Body of pancreas (tissue), 4 donors: ENCODE measurements around the gene UQCRHL. TPM values are rescaled to one million over a fixed set of nuclear protein-coding genes. Genes with fewer than 3 reads are reported as not detected.

ENCODE experiments used
- ATAC-seq: fragments of 150-250 bp; one replicate; pipeline ENCODE4 v1.9.1; 2016
- DNase-seq, 4 donors: peaks; one replicate each; pipeline ENCODE4 v3.0.0-alpha.2; 2019
- H3K27ac ChIP-seq, 4 donors: fragments of 200-600 bp; sonication (generic); 1 replicate in 3 of 4; 2 replicates in 1 of 4; pipeline versions ENCODE4 v1.5.1 to v1.6.1; 2016 to 2019; ENCODE audit warnings: mild to moderate bottlenecking in 1 of 4, mixed read lengths in 1 of 4, moderate library complexity in 1 of 4
- H3K27me3 ChIP-seq, 2 donors: fragments of 200-600 bp; sonication (generic); one replicate each; pipeline ENCODE4 v1.6.0; 2016; ENCODE audit warnings: mild to moderate bottlenecking in 1 of 2
- H3K36me3 ChIP-seq, 2 donors: fragments of 200-600 bp; sonication (generic); replicated peaks in 1 of 2; 2 replicates each; pipeline ENCODE4 v1.5.1; 2016; ENCODE audit warnings: low read depth in 2 of 2; ENCODE audit not compliant: insufficient read depth in 1 of 2
- H3K4me1 ChIP-seq: fragments of 200-600 bp; sonication (generic); one replicate; pipeline ENCODE4 v1.6.0; 2016
- H3K4me3 ChIP-seq, 2 donors: fragments of 200-600 bp; sonication (generic); 1 replicate in 1 of 2; 2 replicates in 1 of 2; pipeline ENCODE4 v1.5.1; 2016 to 2019
- H3K9me3 ChIP-seq, 3 donors: fragments of 200-600 bp; sonication (generic); 1 replicate in 2 of 3; 2 replicates in 1 of 3; pipeline ENCODE4 v1.5.1; 2016
- POLR2A ChIP-seq, 3 donors: fragments of 450-650 bp; IDR thresholded peaks; one replicate each; pipeline ENCODE4 v1.6.1; 2016; ENCODE audit warnings: antibody characterized with exemption in 3 of 3, mild to moderate bottlenecking in 2 of 3
- WGBS, 2 donors: methylation state at CpG; one replicate each; pipeline ENCODE4 v1.1.5; 2017; 5-methylcytosine and 5-hydroxymethylcytosine counted together
- intact Hi-C: fragments of 100-400 bp; cut with DNase I; formaldehyde crosslinking; loops from one replicate; pipeline ENCODE4 v1.15.1; 2023
- total RNA-seq, 2 donors: library from RNA; depleted of rRNA; stranded (reverse); fragments of >200 nt; gene quantifications; one replicate each; pipeline ENCODE4 v1.1.0, GENCODE V29; 2016
- TF ChIP-seq, protein P1 (sequence below), 7 experiments: fragments of 450-650 bp in 4 of 7; fragments of 200-600 bp in 3 of 7; sonication (generic) in 3 of 7; IDR thresholded peaks; one replicate each; pipeline ENCODE4 v1.5.1; 2016 to 2019; ENCODE audit warnings: antibody characterized with exemption in 7 of 7

The UQCRHL gene
- total RNA-seq, 2 donors from 2014 or later, result 0.66 to 1.0 TPM

DNA sequence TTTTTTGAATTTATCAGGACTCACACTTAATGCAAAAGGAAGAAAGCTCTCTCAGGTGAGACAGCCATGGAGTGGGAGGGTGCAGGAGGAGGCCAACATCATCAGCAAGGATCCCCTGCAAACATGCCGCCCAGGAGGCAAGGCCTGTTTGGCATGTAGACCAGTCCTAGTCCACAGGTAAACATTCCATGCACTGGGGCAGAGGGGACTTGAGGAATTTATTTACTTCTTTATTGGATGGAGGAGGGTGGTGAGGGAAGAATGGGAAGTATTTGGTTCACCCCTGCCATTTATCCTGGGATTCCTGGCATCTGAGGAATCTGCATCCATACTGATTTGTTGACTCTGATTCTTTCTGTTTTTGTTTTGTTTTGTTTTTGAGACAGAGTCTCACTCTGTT lies 1.5 kb upstream of the UQCRHL start:
- H3K4me3 ChIP-seq, result no peak overlapping the region
- H3K36me3 ChIP-seq, result no peaks in the 10 kb centered on the region
- H3K4me1 ChIP-seq, result no peaks in the 10 kb centered on the region
- no peak overlapping the region for H3K27ac ChIP-seq
- no peaks in the 10 kb centered on the region for H3K27me3 ChIP-seq
- no peak for DNase-seq
- ATAC-seq, result no peak
- intact Hi-C loops, result no loop called here
- TF ChIP-seq, protein P1, sequence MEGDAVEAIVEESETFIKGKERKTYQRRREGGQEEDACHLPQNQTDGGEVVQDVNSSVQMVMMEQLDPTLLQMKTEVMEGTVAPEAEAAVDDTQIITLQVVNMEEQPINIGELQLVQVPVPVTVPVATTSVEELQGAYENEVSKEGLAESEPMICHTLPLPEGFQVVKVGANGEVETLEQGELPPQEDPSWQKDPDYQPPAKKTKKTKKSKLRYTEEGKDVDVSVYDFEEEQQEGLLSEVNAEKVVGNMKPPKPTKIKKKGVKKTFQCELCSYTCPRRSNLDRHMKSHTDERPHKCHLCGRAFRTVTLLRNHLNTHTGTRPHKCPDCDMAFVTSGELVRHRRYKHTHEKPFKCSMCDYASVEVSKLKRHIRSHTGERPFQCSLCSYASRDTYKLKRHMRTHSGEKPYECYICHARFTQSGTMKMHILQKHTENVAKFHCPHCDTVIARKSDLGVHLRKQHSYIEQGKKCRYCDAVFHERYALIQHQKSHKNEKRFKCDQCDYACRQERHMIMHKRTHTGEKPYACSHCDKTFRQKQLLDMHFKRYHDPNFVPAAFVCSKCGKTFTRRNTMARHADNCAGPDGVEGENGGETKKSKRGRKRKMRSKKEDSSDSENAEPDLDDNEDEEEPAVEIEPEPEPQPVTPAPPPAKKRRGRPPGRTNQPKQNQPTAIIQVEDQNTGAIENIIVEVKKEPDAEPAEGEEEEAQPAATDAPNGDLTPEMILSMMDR (IDR thresholded peaks at IDR 0.05), result no peak
- TF ChIP-seq POLR2A (IDR thresholded peaks at IDR 0.05), result no peak
- H3K9me3 ChIP-seq, result no peaks in the 10 kb centered on the region
- WGBS, 2 donors, result 71 to 94% methylated on average over 1 of the region's 1 CpG

- no peak for TF ChIP-seq POLR2A (IDR thresholded peaks at IDR 0.05)
- TF ChIP-seq, protein P1 (IDR thresholded peaks at IDR 0.05), result no peak
- H3K4me1 ChIP-seq, result no peaks in the 10 kb centered on the region
- 86 to 89% methylated on average over 10 of the region's 10 CpGs for WGBS, 2 donors
These were observed 328 bp downstream of the UQCRHL start for GRCh38 chr1:15807121-15807520.

DNA sequence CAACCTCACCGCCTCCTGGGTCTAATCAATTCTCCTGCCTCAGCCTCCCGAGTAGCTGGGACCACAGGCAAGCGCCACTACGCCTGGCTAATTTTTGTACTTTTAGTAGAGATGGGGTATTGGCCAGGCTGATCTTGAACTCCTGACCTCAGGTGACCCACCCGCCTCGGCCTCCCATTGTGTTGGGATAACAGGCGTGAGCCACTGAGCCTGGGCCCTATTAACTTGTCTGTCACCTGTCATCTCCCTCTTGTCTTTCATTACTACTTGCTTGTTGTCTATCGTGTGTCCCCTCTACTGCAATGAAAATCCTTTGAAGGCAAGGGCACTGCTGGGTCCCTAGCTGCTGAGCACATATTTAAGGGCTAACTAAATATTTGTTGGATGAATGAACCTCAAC lies 3.4 kb downstream of the UQCRHL start:
- WGBS, 2 donors, result 86 to 89% methylated on average over 8 of the region's 8 CpGs
- no peak for TF ChIP-seq POLR2A (IDR thresholded peaks at IDR 0.05)

More at GRCh38 chr1:15807121-15807520, 328 bp downstream of the UQCRHL start:
- Histone ChIP-seq H3K27me3 (no peaks in the 10 kb centered on the region), H3K27ac (no peak overlapping the region), H3K9me3 (no peaks in the 10 kb centered on the region), H3K4me3 (no peak overlapping the region), H3K36me3 (no peaks in the 10 kb centered on the region)
- DNase-seq (no peak), ATAC-seq (no peak)
- intact Hi-C loops, result no loop called here

DNA sequence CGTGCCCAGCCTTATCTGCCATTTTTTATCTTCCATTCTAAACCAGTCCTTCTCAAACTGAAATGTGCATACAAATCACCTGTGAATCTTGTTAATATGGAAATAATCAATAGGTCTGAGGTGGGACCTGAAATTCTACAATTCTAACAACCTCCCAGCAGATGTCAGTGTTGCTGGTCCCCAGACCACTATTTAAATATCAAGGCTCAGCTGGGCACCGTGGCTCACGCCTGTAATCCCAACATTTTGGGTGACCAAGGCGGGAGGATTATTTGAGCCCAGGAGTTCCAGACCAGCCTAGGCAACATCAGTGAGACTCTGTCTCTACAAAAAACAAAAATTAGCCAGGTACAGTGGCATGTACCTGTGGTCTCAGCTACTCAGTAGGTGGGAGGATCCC lies 4.1 kb downstream of the UQCRHL start:
- 25 to 26% methylated on average over 4 of the region's 4 CpGs for WGBS, 2 donors
- H3K4me1 ChIP-seq, result peaks cover 27% of the 10 kb centered on the region
- H3K27me3 ChIP-seq, result no peaks in the 10 kb centered on the region
- intact Hi-C loops, result no loop called here
- H3K27ac ChIP-seq, result no peak overlapping the region
- no peaks in the 10 kb centered on the region for H3K36me3 ChIP-seq
- no peaks in the 10 kb centered on the region for H3K9me3 ChIP-seq
- no peak overlapping the region for H3K4me3 ChIP-seq
- TF ChIP-seq, protein P1 (IDR thresholded peaks at IDR 0.05), result peak in 6 of 7 experiments; percentile 24 to 53 (median 42)
- no peak for TF ChIP-seq POLR2A (IDR thresholded peaks at IDR 0.05)
- no peak for ATAC-seq
- peak in 1 of 4 donors; percentile 39 for DNase-seq

More for the DNA sequence above, 3.4 kb downstream of the UQCRHL start:
- DNase-seq (no peak), ATAC-seq (no peak)
- Histone ChIP-seq H3K27me3 (no peaks in the 10 kb centered on the region), H3K4me3 (no peak overlapping the region), H3K4me1 (peaks cover 21% of the 10 kb centered on the region), H3K36me3 (no peaks in the 10 kb centered on the region), H3K27ac (no peak overlapping the region), H3K9me3 (no peaks in the 10 kb centered on the region)
- intact Hi-C loops, result no loop called here

DNA sequence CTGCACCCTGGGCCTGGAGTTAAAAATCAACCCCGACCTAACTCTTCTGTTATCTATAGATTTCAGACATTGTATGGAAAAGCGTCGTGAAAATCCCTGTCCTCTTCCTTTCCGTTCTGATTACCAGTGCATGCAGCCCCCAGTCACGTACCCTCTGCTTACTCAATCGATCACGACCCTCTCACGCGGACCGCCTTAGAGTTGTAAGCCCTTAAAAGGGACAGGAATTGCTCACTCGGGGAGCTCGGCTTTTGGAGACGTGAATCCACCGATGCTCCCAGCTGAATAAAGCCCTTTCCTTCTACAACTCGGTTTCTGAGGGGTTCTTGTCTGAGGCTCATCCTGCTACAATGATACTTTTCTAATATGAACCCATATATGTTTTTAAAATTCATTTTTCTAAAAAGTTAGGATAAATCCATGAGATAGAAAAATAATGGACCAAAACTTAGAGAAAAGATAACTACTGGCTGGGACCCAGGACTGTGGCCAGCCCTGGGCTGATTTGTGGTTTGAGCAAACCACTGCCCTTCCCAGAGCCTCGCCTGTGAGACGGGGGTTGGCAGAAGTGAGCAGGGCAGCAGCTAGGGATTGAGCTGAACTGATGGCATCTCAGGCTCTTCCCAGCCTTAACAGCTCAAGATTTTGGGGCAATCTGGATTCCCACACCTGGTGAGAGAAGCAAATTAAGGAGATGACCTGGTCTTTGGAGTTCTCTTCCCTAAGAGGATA lies 5.0 kb downstream of the UQCRHL start:
- Histone ChIP-seq H3K27me3 (no peaks in the 10 kb centered on the region), H3K27ac (no peak overlapping the region), H3K9me3 (no peaks in the 10 kb centered on the region), H3K4me1 (peaks cover 37% of the 10 kb centered on the region), H3K36me3 (no peaks in the 10 kb centered on the region), H3K4me3 (no peak overlapping the region)
- DNase-seq, result no peak
- no peak for TF ChIP-seq POLR2A (IDR thresholded peaks at IDR 0.05)
- TF ChIP-seq, protein P1 (IDR thresholded peaks at IDR 0.05), result no peak
- intact Hi-C loops, result no loop called here
- 73 to 78% methylated on average over 17 of the region's 17 CpGs for WGBS, 2 donors
- ATAC-seq, result no peak
